ENCODE results near the gene TMEM106C. TPM values are rescaled to one million over a fixed set of nuclear protein-coding genes. Genes with fewer than 3 reads are reported as not detected.

The TMEM106C gene
- total RNA-seq, 1 donor from 2014 or later = 56.4 TPM

GRCh38 chr12:47992776-47993175, 29.4 kb downstream of the TMEM106C start:
- DNase-seq (ENCODE audit: low read depth) = no peak

DNA sequence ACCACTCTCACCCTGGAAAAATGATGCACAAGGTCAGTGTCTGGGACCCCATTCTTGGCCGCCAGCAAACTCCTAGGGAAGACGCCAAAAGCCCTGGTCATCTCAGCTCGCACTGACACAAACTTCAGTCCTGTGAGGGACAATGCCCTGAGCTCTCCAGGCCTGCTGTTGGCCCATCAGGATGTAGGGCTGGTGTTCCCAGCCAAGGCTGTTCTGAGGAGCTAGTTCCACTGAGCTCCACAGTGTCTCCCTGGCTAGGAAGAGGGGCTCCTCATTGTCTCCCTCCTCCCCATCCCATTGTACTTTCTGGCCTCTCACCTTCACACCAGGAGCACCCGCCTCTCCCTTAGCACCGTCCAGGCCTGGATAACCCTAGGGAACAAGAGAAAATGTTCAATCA, 30.1 kb downstream of the TMEM106C start:
- no peak for DNase-seq (ENCODE audit: low read depth)

DNA sequence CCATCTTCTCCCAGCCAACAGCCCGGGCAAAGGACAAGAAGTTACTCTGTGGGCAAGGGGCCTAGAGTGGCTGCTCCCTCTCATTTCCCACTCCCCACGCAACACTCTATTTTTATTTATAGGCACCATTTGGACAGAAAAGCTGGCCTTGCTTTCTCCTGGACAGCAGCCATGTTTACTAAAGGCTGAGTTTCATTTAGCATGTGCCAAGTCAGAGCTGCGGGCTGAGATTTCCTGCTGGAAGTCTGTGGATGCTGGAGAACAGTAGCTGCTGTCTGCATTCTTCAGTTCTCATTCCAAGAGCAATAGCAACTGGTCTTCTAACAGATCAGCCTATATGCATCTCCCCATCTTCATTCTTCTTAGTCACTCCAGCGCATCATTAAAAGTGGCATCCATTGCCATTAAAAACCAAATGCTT, 32.6 kb downstream of the TMEM106C start:
- DNase-seq (ENCODE audit: low read depth) = peak; percentile 49

GRCh38 chr12:47997321-47997720, 33.9 kb downstream of the TMEM106C start:
- no peak for DNase-seq (ENCODE audit: low read depth)

- DNase-seq (ENCODE audit: low read depth) = no peak
Measured at GRCh38 chr12:47999816-48000215, 36.4 kb downstream of the TMEM106C start.

GRCh38 chr12:48000878-48001504, 37.6 kb downstream of the TMEM106C start:
- peak; percentile 13 for DNase-seq (ENCODE audit: low read depth)

GRCh38 chr12:48001505-48002413, 38.4 kb downstream of the TMEM106C start:
- DNase-seq (ENCODE audit: low read depth) = peak; percentile 40

DNA sequence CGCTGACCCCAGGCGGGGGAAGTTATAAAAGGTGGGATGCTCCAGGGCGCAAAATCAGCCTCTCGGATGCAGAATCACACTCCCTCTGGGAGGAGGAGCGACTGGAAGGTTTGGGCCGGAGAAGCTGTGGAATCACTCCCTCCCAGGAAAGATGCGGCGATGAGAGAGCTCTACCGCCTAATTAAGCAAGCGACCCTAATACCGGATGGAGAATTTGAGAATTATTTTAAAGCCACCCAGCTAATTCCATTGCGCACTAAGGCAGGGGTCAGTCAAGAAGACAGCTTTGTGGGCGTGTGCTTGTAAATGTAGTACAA, 39.0 kb downstream of the TMEM106C start:
- DNase-seq (ENCODE audit: low read depth) = no peak

DNA sequence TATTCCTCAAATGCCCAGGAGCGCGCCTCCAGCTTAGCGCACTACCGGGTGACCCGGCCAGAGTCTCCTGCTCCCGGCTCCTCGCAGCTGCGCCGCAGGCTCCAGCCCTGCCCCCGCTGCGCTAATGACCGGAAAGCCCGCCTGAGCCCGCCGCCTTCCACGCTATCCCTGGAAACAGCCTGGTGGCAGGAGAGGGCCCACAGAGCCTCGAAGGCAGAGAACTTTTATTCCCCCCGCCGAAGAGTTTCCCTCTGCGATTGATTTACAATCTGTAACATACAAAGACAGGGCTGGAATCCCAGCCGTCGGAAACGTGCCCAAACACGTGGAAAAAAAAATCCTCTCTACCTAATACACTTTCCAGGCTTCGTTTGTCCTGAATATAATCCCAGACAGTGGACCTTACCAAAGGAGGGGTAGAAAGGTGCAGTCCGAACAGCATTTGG, 39.4 kb downstream of the TMEM106C start:
- DNase-seq (ENCODE audit: low read depth) = peak; percentile 46

DNA sequence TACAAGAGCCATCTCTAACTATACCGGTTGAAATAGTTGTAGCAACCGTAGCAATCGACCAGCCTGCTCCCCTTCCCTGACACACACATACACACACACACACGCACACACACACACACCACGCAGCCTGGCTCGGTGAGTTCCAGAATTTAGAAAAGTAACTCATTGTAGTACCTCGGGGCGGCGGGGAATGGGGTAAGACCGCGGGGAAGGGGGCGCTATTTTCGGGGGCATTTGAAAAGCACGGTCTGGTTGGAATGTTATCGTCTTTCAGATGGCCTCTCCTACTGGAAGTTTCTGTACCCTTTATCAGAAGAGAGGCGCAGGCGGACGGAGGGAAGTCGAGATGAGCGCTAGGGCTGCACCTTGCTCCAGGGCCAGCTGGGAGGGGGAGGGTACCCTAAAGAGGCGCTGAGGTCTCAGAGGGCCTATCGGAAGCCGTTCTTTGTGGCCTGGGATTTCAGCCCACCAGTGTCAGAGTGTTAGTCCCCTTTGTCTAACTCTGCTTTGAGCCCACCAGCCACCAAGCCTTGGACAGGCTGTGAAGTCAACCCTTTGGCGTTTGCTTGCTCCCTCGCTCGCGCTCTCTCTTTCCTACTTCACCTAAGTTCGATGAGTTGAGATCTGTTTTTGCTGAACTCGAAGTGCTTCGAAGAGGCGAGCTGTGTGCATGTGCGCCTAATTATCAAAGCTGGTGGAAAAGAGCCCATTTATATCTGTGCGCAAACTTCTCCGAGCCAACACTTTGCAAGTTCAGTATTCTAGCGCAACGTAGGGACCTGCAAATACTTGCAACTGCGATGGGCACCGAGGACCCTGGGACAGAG, 40.0 kb downstream of the TMEM106C start:
- DNase-seq (ENCODE audit: low read depth) = no peak

DNA sequence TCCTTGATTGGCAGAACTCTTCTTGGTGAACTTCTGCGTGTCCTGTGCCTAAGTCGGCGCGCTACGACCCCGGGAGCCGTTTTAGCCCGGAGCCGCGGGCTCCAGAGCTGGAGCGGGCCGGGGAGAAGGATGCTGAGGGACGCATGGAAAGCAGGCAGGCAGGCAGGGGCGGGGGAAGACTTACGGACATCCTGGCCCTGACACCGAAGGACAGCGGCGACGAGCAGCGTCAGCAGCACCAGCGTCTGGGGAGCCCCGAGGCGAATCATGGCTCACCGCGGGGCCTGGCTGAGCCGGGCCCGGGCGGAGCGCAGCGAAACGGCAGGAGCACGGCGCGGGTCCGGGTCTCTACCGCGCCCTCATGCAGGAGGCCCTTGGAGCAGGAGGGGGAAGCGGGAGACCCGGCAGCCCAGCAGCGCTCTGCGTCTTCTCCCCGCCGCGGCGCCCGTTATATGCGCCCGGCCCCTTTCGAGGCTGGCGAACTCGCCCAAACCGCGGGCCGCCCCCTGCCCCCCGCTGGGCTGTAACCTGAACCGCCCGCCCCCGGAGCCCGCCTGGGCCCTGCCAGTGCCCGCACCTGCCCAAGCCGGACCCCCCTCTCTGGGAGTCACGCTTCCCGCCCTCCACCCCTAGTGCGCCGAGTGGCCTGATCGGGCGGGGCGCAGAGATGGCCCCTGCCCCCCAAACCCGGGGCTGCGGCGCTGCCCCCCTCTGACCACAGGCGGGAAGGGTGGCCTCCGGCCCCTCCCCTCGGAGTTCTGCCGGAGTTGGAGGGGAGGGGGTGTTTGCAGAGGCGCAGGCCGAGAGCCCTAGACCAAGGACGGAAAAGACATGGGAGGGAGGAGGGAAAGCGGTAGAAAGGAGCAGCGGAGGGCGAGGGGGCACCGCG, 40.9 kb downstream of the TMEM106C start, which contains the start of gene COL2A1:
COL2A1 (minus strand) TSS at position 424 of the 889 bp plus-strand sequence; CDS start at position 269, 155 bp downstream.
- peak; percentile 15 for DNase-seq (ENCODE audit: low read depth)

GRCh38 chr12:48005001-48005749, 41.8 kb downstream of the TMEM106C start:
- DNase-seq (ENCODE audit: low read depth) = no peak

GRCh38 chr12:48005750-48006021, 42.3 kb downstream of the TMEM106C start:
- DNase-seq (ENCODE audit: low read depth) = no peak

DNA sequence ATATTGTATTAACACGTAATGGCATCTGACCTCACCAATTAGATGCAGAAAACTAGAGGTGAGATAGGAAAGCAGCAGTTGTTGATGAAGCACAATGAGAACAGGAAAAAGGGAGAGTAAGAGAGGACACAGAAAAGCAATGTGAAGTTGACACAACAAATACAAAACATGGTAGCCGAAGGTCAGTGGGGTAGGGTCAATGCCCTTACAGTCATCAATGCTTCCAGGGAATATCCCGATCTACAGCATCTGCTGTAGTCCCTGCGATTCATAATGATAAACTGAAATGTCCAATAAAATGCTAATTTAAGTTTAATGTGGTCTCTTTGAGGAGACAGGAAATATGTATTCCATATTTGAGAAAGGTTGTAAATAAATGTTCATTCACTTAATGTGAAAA, 43.8 kb downstream of the TMEM106C start:
- no peak for DNase-seq (ENCODE audit: low read depth)

GRCh38 chr12:48008349-48008748, 45.0 kb downstream of the TMEM106C start:
- no peak for DNase-seq (ENCODE audit: low read depth)

DNA sequence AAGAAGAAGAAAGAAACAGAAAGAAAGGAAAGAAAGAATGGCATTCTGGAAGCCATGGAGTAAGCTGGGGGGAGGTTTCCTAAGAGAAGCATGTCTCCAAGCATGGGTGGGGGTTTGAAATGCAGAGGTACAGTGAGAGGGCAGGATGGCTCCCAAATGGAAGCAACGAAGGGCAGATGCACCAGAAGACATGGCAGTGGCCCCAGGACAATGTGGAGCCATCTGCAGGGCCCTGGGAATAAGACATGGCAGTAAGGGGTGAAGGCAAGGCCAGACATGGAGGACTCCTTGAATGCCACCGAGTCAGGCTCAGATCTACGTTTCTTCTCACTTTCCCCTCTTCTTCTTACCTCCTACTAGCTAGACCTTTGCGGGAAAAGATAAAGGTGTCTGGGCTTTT, 45.6 kb downstream of the TMEM106C start:
- no peak for DNase-seq (ENCODE audit: low read depth)

- DNase-seq (ENCODE audit: low read depth) = peak; percentile 54
Measured at GRCh38 chr12:48009471-48009870, 46.1 kb downstream of the TMEM106C start.

DNA sequence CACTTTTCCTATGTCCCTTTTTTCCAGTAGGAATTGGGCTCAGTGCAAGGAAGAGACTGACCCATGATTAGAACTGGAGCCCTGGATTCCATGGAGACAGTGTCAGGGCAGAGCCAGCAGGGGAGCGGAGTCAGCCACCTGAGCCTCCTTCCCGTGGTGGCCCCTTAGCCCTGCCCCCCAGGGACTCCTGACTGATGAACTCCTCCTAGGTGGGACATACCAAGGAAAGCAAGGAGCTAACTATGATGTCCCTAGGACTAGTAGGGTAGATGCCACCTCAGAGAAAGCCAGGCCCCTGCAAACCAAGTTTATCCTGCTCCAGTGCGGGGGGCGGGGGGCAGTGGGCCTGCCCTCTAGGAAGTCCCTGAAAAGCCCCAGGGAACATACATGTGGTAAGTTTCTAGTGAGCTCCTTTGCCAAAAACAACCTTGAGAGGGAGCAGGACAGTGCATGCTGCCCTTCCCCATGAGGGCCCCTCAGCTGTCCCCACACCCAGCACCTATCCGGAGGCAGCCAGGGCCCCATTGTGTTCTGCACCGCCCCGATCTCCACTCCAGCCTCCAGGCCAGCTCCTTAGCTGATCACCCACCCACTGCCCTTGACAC, 47.1 kb downstream of the TMEM106C start:
- DNase-seq (ENCODE audit: low read depth) = no peak

GRCh38 chr12:48012070-48012469, 48.7 kb downstream of the TMEM106C start:
- no peak for DNase-seq (ENCODE audit: low read depth)

DNA sequence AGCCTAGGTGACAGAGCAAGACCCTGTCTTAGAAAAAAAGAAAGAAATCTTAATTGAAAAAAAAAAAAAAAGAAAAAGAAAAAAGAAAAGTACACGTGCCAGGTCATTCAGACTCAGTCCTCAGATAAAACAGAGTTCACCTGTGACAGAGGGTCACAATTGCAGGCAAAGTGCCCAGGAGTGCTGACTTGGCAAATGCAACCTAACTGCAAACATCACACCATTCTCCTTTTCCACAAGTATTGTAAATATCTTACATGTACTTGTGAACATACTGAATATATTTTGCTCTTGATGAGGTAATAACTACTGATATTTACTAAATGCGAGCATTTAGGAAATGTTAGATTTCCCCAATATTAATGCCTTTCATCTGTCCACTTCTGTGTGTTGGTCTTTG, 49.9 kb downstream of the TMEM106C start:
- no peak for DNase-seq (ENCODE audit: low read depth)

All from myocyte (in vitro differentiated cells).